Spleen (tissue), 11 donors: Measurements from ENCODE around the gene CHD8. TPM values are rescaled to one million over a fixed set of nuclear protein-coding genes. Genes with fewer than 3 reads are reported as not detected.

Experiments
- polyA plus RNA-seq, 3 donors: library from polyadenylated mRNA; stranded (reverse); fragments of 200-250 nt; gene quantifications; one replicate each; pipeline ENCODE4 v1.2.1, GENCODE V29; 2013
- small RNA-seq, 4 donors: library from RNA; depleted of rRNA; stranded (forward); fragments of <200 nt; gene quantifications; one replicate each; pipeline ENCODE3, GENCODE V24; 2016
- total RNA-seq, 7 donors: library from RNA; depleted of rRNA in 3 of 7; stranded (reverse); fragments of >200 nt in 3 of 7; fragmentation: NEBNext Ultra II Directional in 4 of 7; extraction: Animal tissue kit (Norgen Biotek cat#: 25700) in 4 of 7; gene quantifications; one replicate each; pipeline versions ENCODE4 v1.1.0 to v1.2.1, GENCODE V29; 2016 to 2021
- donor health status: healthy with polysubstance abuse.
- donor health status: DM: no; HTN: no; CAD: no; lungs with moderate emphysema.
- donor health status: DM: no; HTN: no; CAD: no.
- donor health status: Bipolar disorder and iron deficiency.
- donor health status: healthy.
- donor health status: DM: no; HTN: no; CAD: no.
- donor health status: DM: yes; HTN: yes; CAD: no.

CHD8 gene
- total and polyA plus RNA-seq, 10 donors, result 23.8 to 99.4 (median 86.6) TPM

Small RNAs within 50 kb of the gene (small RNA-seq; reads per million reads assigned to genes)
- gene RN7SL650P, result 0 reads per million in 4 donors
- gene SNORD8, result 14,166 to 25,594 (median 23,341) reads per million in 4 donors
- 42.0 to 67.9 (median 58.4) reads per million in 4 donors for gene SNORD9

Other genes starting within 250 kb of the CHD8 start
- 100 to 1,000 TPM; 374 to 648 (median 506) TPM for gene HNRNPC, start 186.7 kb downstream of the CHD8 start, total RNA-seq
- gene HNRNPC, start 186.7 kb downstream of the CHD8 start, polyA plus RNA-seq, result 100 to 1,000 TPM; 497 to 824 (median 677) TPM
- 1 to 10 TPM in 3 of 7 donors, under 1 TPM in 4; 0.33 to 4.0 (median 0.87) TPM for gene RPGRIP1, start 176.0 kb downstream of the CHD8 start, total RNA-seq
- 1 to 10 TPM in 1 of 3 donors, under 1 TPM in 2; 0.46 to 1.3 (median 0.61) TPM for gene RPGRIP1, start 176.0 kb downstream of the CHD8 start, polyA plus RNA-seq
- 10 to 100 TPM; 53.1 to 65.3 (median 58.0) TPM for gene SUPT16H, start 72.1 kb downstream of the CHD8 start, total RNA-seq
- 10 to 100 TPM; 41.3 to 56.0 (median 49.5) TPM for gene SUPT16H, start 72.1 kb downstream of the CHD8 start, polyA plus RNA-seq
- gene RAB2B, start 20.8 kb upstream of the CHD8 start, total RNA-seq, result 10 to 100 TPM; 21.5 to 34.2 (median 29.3) TPM
- 10 to 100 TPM in 2 of 3 donors, 1 to 10 TPM in 1; 7.2 to 19.9 (median 12.2) TPM for gene RAB2B, start 20.8 kb upstream of the CHD8 start, polyA plus RNA-seq
- 10 to 100 TPM; 45.7 to 70.8 (median 65.1) TPM for gene TOX4, start 21.1 kb upstream of the CHD8 start, total RNA-seq
- gene TOX4, start 21.1 kb upstream of the CHD8 start, polyA plus RNA-seq, result 10 to 100 TPM in 2 of 3 donors, 1 to 10 TPM in 1; 9.9 to 17.5 (median 12.1) TPM
- gene METTL3, start 55.2 kb upstream of the CHD8 start, total RNA-seq, result 10 to 100 TPM; 52.0 to 88.7 (median 64.8) TPM
- 10 to 100 TPM; 46.2 to 61.1 (median 47.7) TPM for gene METTL3, start 55.2 kb upstream of the CHD8 start, polyA plus RNA-seq
- 1 to 10 TPM; 2.7 to 6.7 (median 4.6) TPM for gene SALL2, start 70.2 kb upstream of the CHD8 start, total RNA-seq
- gene SALL2, start 70.2 kb upstream of the CHD8 start, polyA plus RNA-seq, result 1 to 10 TPM in 1 of 3 donors, under 1 TPM in 2; 0.76 to 1.1 (median 0.93) TPM
- gene OR10G3, start 124.0 kb upstream of the CHD8 start, total RNA-seq, result not detected
- under 1 TPM in 1 of 3 donors, not detected in 2; 0.06 TPM for gene OR10G3, start 124.0 kb upstream of the CHD8 start, polyA plus RNA-seq
- gene OR10G2, start 178.8 kb upstream of the CHD8 start, total RNA-seq, result not detected
- not detected for gene OR10G2, start 178.8 kb upstream of the CHD8 start, polyA plus RNA-seq
- gene OR4E2, start 197.7 kb upstream of the CHD8 start, total RNA-seq, result not detected
- gene OR4E2, start 197.7 kb upstream of the CHD8 start, polyA plus RNA-seq, result not detected
- not detected for gene OR4E1, start 217.7 kb upstream of the CHD8 start, total RNA-seq
- not detected for gene OR4E1, start 217.7 kb upstream of the CHD8 start, polyA plus RNA-seq